GM23248 (cell line): ENCODE results near the gene LMX1A. TPM values are rescaled to one million over a fixed set of nuclear protein-coding genes. Genes with fewer than 3 reads are reported as not detected.

ENCODE experiments used
- DNase-seq: peaks from one replicate; pipeline ENCODE4 v3.0.0-alpha.2; 2015
- H2AFZ ChIP-seq: fragments of 200-600 bp; sonication (generic); 2 replicates; pipeline ENCODE4 v1.6.1; 2016; ENCODE audit warnings: antibody characterized with exemption
- H3F3A ChIP-seq: fragments of 200-600 bp; sonication (generic); 2 replicates; pipeline ENCODE4 v1.6.1; 2016; ENCODE audit warnings: mild to moderate bottlenecking, antibody characterized with exemption, mixed run types; ENCODE audit not compliant: insufficient read depth
- H3K27ac ChIP-seq: fragments of 200-600 bp; sonication (generic); 2 replicates; pipeline ENCODE4 v1.5.1; 2016; ENCODE audit warnings: mild to moderate bottlenecking
- H3K27me3 ChIP-seq: fragments of 200-600 bp; sonication (generic); replicated peaks from 2 replicates; pipeline ENCODE4 v1.6.1; 2016; ENCODE audit warnings: mild to moderate bottlenecking; ENCODE audit not compliant: insufficient read depth
- H3K36me3 ChIP-seq: fragments of 200-600 bp; sonication (generic); 2 replicates; pipeline ENCODE4 v1.6.1; 2016; ENCODE audit warnings: low read depth, mild to moderate bottlenecking
- H3K4me1 ChIP-seq: fragments of 200-600 bp; sonication (generic); 2 replicates; pipeline ENCODE4 v1.6.1; 2016; ENCODE audit warnings: mild to moderate bottlenecking; ENCODE audit not compliant: insufficient read depth
- H3K4me2 ChIP-seq: fragments of 200-600 bp; sonication (generic); one replicate; pipeline ENCODE4 v1.6.1; 2016; ENCODE audit warnings: mild to moderate bottlenecking; ENCODE audit not compliant: unreplicated experiment
- H3K4me3 ChIP-seq: fragments of 200-600 bp; sonication (generic); 2 replicates; pipeline ENCODE4 v1.5.1; 2016; ENCODE audit warnings: mild to moderate bottlenecking
- H3K79me2 ChIP-seq: fragments of 200-600 bp; sonication (generic); 2 replicates; pipeline ENCODE4 v1.6.1; 2016; ENCODE audit warnings: mild to moderate bottlenecking; ENCODE audit not compliant: insufficient read depth
- H3K9ac ChIP-seq: fragments of 200-600 bp; sonication (generic); 2 replicates; pipeline ENCODE4 v1.6.1; 2016; ENCODE audit warnings: mild to moderate bottlenecking
- H3K9me2 ChIP-seq: fragments of 200-600 bp; sonication (generic); 2 replicates; pipeline ENCODE4 v1.6.1; 2016; ENCODE audit warnings: mixed run types, mild to moderate bottlenecking, moderate library complexity; ENCODE audit not compliant: insufficient read depth
- H3K9me3 ChIP-seq: fragments of 200-600 bp; sonication (generic); one replicate; pipeline ENCODE4 v1.6.1; 2017; ENCODE audit warnings: low read depth
- H4K20me1 ChIP-seq: fragments of 200-600 bp; sonication (generic); 2 replicates; pipeline ENCODE4 v1.6.0; 2016; ENCODE audit not compliant: insufficient read depth
- EZH2 ChIP-seq: fragments of 200-600 bp; sonication (generic); IDR thresholded peaks from 2 replicates; pipeline ENCODE4 v1.6.1; 2018; ENCODE audit warnings: antibody characterized with exemption, mild to moderate bottlenecking; ENCODE audit not compliant: insufficient read depth, poor library complexity, severe bottlenecking
- EZH2phosphoT487 ChIP-seq: fragments of 200-600 bp; sonication (generic); IDR thresholded peaks from 2 replicates; pipeline ENCODE4 v1.6.1; 2018; ENCODE audit warnings: antibody characterized with exemption, moderate library complexity, mild to moderate bottlenecking, low read depth; ENCODE audit not compliant: insufficient read depth
- WGBS, 2 experiments: methylation state at CpG; one replicate each; pipeline ENCODE4 v1.1.6; 2015 to 2017; ENCODE audit warnings: low lambda C conversion rate in 2 of 2, low coverage in 1 of 2; ENCODE audit errors: missing lambda C conversion rate in 2 of 2; 5-methylcytosine and 5-hydroxymethylcytosine counted together
- in situ Hi-C: fragments of 300-500 bp; cut with MboI; formaldehyde crosslinking; loops from 2 replicates; pipeline ENCODE4 v1.15.0; 2020
- polyA plus RNA-seq: library from polyadenylated mRNA; unstranded; fragments of >200 nt; fragmentation: Nextera tagmentation; extraction: Ambion mirVana; gene quantifications from 2 replicates; pipeline ENCODE4 v1.2.1, GENCODE V29; 2016
- total RNA-seq: library from RNA; depleted of rRNA; stranded (reverse); fragments of >200 nt; shearing (Covaris generic); gene quantifications from 2 replicates; pipeline ENCODE4 v1.2.3, GENCODE V29; 2014

Gene LMX1A
- total and polyA plus RNA-seq, 2 experiments from 2014 or later: not detected

GRCh38 chr1:165217958-165218357 is 138.6 kb downstream of the LMX1A start:
- Histone ChIP-seq H3K4me2 (no peak overlapping the region), H3K4me1 (no peaks in the 10 kb centered on the region), H3F3A (no peaks in the 10 kb centered on the region), H3K27me3 (no peaks in the 10 kb centered on the region), H2AFZ (no peak overlapping the region), H4K20me1 (no peaks in the 10 kb centered on the region), H3K9ac (no peak overlapping the region), H3K9me3 (no peaks in the 10 kb centered on the region), H3K9me2 (no peaks in the 10 kb centered on the region), H3K4me3 (no peak overlapping the region), H3K36me3 (no peaks in the 10 kb centered on the region), H3K27ac (no peak overlapping the region), H3K79me2 (no peaks in the 10 kb centered on the region)
- DNase-seq: no peak
- in situ Hi-C loops: no loop called here
- TF ChIP-seq EZH2 (no peak), EZH2phosphoT487 (no peak)
- WGBS, 2 experiments: 29 to 37% methylated on average over 1 of the region's 1 CpG

GRCh38 chr1:165216254-165216653 is 140.3 kb downstream of the LMX1A start:
- H2AFZ ChIP-seq: no peak overlapping the region
- no peaks in the 10 kb centered on the region for H3K9me3 ChIP-seq
- H3K79me2 ChIP-seq: no peaks in the 10 kb centered on the region
- no peaks in the 10 kb centered on the region for H3K36me3 ChIP-seq
- H3F3A ChIP-seq: no peaks in the 10 kb centered on the region
- H3K27ac ChIP-seq: no peak overlapping the region
- no peaks in the 10 kb centered on the region for H3K4me1 ChIP-seq
- no peaks in the 10 kb centered on the region for H4K20me1 ChIP-seq
- H3K4me3 ChIP-seq: no peak overlapping the region
- TF ChIP-seq EZH2phosphoT487: no peak
- no peak for TF ChIP-seq EZH2
- in situ Hi-C loops: no loop called here
- no peaks in the 10 kb centered on the region for H3K27me3 ChIP-seq
- no peaks in the 10 kb centered on the region for H3K9me2 ChIP-seq
- H3K9ac ChIP-seq: no peak overlapping the region
- no peak overlapping the region for H3K4me2 ChIP-seq
- DNase-seq: no peak

GRCh38 chr1:165215676-165216075 is 140.8 kb downstream of the LMX1A start:
- H4K20me1 ChIP-seq: no peaks in the 10 kb centered on the region
- no peak for DNase-seq
- no peaks in the 10 kb centered on the region for H3K4me1 ChIP-seq
- in situ Hi-C loops: no loop called here
- H3K4me3 ChIP-seq: no peak overlapping the region
- WGBS, 2 experiments: 13 to 38% methylated on average over 2 of the region's 2 CpGs
- no peaks in the 10 kb centered on the region for H3K9me2 ChIP-seq
- TF ChIP-seq EZH2 (no peak), EZH2phosphoT487 (no peak)
- H3K4me2 ChIP-seq: no peak overlapping the region
- no peaks in the 10 kb centered on the region for H3K79me2 ChIP-seq
- no peak overlapping the region for H3K9ac ChIP-seq
- H3K9me3 ChIP-seq: no peaks in the 10 kb centered on the region
- H3K36me3 ChIP-seq: no peaks in the 10 kb centered on the region
- no peaks in the 10 kb centered on the region for H3F3A ChIP-seq
- H2AFZ ChIP-seq: no peak overlapping the region
- H3K27me3 ChIP-seq: no peaks in the 10 kb centered on the region
- no peak overlapping the region for H3K27ac ChIP-seq

- Histone ChIP-seq H3K27me3 (no peaks in the 10 kb centered on the region), H3K4me1 (no peaks in the 10 kb centered on the region)
- in situ Hi-C loops: no loop called here
Observed at GRCh38 chr1:165212229-165212628, 144.3 kb downstream of the LMX1A start.

More at GRCh38 chr1:165212229-165212628, 144.3 kb downstream of the LMX1A start:
- Histone ChIP-seq H4K20me1 (no peaks in the 10 kb centered on the region), H3K79me2 (no peaks in the 10 kb centered on the region), H3K36me3 (no peaks in the 10 kb centered on the region), H3K9me3 (no peaks in the 10 kb centered on the region), H3K4me3 (no peak overlapping the region), H3F3A (no peaks in the 10 kb centered on the region), H3K27ac (no peak overlapping the region), H3K9me2 (no peaks in the 10 kb centered on the region), H3K9ac (no peak overlapping the region), H3K4me2 (no peak overlapping the region), H2AFZ (no peak overlapping the region)
- WGBS, 2 experiments: 0% methylated on average over 2 of the region's 3 CpGs
- no peak for TF ChIP-seq EZH2
- no peak for TF ChIP-seq EZH2phosphoT487
- no peak for DNase-seq
